HG03175 (cell line): ENCODE results near the gene LRP1.
"Not testable (repeated sequence)": the region's sequence is repeated elsewhere in the genome, so short reads cannot be mapped to it uniquely, and the experiment has no call there.

Experiments used
- ATAC-seq: cut with Tn5 transposase; IDR thresholded peaks from one replicate; pipeline ENCODE4 v1.9.1; 2021; ENCODE audit warnings: mild to moderate bottlenecking, moderate library complexity; ENCODE audit not compliant: unreplicated experiment

Gene LRP1

DNA sequence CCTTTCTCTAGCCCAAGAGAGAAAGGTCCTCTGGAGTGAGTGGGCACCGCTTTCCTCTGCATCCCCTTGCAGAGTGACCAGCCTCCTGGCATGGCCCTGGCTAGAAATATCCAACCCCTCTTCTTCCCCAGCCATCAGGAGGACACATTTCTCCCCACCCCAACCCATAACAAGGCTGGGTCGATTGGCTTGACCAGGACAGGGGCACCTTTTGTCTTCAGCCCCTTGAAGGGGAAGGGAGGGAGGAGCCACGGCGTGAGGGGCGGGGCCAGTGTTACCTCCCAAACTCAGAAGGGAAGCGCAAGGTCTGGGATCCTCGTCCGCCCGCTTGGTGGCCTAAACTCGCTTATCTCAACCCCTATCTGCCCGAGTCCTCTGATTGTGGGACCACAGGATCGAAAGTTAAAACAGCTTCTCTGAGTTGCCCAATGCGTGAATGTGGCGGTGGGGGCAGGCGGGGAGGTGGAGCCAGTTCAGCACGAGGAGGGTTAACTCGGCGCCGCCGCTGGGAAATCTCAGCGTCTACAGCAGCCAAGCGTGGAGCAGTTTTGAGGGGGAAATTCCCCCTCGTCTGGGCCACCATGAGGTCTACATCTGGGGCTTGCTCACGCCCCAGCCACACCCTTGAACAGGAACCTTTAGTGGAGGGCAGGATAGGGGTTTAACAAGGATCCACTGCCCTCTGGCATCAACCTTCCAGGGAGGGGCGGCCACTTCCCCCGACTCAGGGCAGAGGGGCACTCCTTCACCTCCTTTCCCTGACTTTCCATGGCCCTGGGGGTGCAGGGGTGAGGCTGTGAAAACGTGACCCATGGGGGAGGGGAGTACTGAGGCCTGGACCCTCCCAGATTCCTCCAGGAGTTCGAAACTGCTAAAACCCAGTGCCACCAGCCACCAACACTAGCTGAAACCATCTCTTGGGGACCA is 17.9 kb upstream of the LRP1 start:
- peak; percentile 39 for ATAC-seq

GRCh38 chr12:57111031-57111734 is 17.1 kb upstream of the LRP1 start, which contains the start of gene STAT6:
Gene STAT6, minus strand, starts transcription at chr12:57111362. Its CDS starts 3,084 bp downstream, at chr12:57108278.
- peak; percentile 67 for ATAC-seq

DNA sequence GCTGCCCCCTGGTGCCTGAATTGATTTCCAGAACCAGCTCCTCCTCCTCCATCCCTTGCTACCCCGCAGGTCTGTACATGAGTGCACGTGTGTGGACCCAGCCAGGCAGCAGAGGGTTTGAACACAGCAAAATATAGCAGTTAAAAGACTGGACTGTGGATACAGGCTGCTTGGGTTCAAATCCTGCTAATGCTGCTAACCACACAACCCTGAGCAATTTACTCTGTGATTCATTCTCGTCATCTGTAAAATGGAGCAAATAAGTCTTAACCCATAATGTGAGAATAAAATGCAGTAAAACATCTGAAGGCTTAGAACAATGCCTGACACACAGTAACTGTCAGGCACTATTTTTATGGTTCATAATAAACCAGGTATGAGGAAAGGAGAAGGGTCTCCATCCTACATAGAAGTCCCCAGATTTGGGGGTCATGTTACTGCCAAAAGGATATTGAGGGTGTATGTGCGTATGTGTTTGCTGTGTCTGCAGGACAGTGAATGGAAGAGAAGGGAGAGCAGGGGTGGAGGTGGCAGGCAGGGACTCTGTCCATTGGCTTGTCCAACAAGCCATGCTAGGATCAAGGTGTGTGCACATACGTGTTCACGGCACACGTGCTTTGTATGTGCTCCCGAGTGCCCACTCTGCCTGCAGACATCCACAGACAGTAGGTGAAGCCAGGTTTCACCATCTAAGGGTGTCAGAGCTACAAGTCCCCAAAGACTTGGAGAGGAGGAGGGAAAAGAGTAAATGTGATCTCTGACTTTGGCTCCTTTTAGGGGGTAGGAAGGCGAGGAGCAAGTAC is 15.6 kb upstream of the LRP1 start:
- ATAC-seq: peak; percentile 56

DNA sequence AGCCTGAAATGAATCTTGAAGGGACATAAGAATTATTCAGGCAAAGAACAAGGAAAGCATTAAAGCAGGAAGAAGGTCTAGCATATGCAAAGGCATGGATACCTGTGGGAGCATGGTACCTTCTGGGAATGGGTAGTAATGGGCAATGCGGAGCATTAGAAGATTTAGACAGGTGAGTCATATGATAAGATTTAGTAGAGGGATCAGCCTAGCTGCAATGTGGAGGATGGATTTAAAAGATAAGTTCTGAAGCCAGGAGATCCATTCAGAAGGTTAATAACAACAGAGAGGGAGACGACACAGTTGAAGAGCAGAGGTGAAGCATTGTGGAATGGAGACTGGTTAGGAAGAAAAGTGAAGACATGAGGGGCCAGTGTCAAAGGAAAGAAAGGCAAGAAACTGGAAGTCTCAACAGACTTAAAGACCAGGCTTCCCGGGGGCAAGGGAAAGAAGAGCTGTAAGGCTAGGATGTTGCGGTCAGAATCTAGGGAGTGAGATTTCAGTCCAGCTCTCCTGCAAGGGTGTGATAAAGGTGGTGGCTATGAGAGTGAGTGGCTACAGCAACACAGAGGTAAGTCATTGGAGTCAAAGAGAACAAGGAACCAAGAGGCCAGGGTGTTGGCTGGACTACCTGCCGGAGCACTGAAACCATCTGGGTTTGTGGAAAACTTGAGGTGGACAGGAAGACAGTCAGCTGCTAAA is 11.6 kb upstream of the LRP1 start:
- ATAC-seq: no peak

DNA sequence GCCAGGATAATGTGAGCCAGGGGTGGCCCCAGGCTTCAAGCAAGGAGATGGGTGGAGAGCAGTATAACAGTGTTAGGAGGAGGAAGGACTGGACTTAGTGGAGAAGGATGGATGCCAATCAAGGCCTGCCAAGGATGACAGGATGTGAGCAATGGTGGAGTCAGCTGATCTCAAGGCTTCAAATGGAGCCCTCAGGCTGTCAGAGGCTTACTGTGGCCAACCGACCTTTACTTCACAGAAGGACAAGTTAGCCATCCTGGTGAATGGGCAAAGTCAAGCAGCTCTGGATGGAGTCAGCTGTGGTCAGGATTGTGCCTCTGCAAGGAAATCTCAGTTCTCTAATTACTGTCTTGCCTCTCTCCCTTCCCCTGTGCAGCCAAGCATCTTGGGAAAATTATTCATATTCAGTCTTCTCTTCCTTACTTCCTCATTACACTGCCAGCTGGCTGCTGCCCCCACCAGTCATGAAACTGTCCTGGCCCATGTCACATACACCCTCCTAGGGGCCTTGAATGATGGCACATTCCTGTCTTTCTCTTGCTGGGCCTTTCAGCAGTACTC is 9.5 kb upstream of the LRP1 start:
- no peak for ATAC-seq

DNA sequence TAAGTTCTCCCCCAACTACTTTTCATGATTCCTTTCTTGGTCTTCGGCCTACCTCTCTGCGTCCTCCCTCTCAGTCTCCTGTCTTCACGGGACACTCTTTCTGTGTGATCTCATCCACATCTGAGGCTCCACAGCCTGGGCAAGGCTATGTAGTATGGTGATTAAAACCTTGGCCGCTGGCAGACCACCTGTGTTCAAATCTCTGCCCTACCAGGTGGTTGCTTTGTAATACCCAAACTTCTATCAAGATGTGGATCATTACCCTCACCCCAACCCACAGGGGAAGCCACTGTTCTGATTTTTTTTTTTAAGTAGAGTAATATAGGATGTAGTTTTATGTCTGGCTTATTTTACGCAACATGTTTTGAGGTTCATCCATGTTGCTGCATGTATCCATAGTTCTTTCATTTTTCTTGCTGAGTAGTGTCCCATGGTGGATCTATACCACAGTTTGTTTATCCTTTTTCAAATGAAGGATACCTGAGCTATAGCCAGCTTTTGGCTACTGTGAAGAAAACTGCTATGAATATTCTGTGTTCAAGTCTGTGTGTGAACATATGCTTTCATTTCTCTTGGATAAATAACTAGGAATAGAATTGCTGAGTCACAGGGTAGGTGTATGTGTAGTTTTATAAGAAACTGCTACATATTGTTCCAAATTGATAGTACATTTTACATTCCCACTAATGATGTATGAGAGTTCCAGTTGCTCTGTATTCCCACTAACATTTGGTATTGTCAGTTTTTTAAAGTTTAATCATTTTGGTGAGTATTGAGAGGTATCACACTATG is 8.8 kb upstream of the LRP1 start:
- ATAC-seq: no peak

GRCh38 chr12:57120718-57121117 is 7.6 kb upstream of the LRP1 start:
- ATAC-seq: not testable (repeated sequence)

DNA sequence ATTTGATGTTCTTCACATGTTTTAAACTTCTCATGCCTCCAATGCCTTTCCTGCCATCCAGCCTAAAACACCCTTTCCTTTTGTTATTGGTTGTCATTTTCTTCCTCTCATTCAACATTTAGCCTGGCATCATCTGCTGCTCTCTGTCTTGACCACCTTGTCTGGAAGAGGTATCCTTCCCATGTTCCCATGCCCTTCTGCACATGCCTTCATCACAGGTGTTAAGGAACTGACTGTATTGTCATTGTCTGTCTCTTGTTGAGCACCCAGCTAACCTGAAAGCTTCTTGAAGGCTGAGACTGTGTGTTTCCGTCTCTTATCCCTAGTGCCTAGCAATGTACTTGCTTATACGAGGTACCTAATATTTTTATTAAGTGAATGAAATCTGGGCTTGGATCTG is 4.5 kb upstream of the LRP1 start:
- no peak for ATAC-seq

DNA sequence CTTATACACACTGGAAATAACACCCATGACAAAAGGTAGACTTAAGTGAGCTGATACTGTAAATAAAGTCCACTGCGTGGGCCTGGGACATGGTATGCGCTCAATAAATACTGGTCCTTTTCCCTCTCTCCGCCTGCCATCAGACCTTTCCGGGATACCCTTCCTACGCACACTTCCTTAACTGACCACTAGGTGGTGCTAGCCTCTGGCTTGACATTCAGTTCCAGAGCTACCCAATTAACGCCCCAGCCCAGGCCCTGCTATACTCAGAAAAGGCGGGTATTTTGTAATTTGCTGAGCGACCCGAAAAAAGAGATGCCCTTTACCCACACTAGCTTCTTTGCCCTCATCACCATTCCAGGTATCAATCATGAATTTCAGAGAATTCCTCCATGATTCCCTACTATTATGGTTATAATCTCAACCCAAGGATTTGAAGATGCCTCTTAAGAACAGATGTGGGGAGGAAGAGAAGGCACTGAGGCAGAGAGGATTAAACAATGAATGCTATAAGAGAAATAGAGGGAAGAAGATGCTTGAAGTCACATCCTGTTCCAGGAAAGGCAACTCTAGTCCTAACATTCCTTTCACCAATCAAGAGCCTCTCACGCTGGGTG is 3.9 kb upstream of the LRP1 start:
- no peak for ATAC-seq

GRCh38 chr12:57126061-57126460 is 2.2 kb upstream of the LRP1 start:
- no peak for ATAC-seq

GRCh38 chr12:57126561-57126960 is 1.7 kb upstream of the LRP1 start:
- no peak for ATAC-seq

DNA sequence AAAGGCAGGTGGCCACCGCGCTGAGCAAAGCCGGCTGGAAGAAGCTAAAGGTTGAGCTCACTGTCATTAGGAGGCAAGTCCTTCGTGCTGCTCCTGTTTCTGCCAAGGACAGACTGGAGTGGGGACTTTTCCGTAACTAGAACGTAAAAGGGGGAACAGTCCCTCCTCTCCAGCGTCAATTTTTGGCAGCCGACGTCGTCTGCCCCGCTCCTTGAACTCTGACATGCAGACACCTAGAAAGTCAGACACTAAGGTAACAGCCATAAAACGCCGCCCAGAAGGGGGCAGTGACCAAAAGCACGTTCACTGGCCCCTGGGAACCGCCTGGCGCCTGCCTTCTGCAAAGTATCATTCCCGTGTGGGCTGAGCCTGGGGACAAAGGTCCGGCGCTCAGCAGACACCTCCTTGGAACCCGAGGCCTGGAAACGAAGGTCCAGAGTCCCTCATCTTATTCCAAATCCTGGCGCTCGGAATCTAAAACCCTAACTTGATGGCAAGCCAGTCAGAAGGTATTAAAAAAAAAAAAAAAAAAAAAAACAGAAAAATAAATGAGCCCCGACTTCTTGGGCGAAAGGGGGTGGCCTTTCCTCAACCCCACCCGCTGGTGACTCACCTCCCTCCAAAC is 1.1 kb upstream of the LRP1 start:
- ATAC-seq: no peak

GRCh38 chr12:57128519-57129247 is 400 bp downstream of the LRP1 start:
- no peak for ATAC-seq

- ATAC-seq: no peak
Observed at GRCh38 chr12:57129321-57129842, 1.1 kb downstream of the LRP1 start.

DNA sequence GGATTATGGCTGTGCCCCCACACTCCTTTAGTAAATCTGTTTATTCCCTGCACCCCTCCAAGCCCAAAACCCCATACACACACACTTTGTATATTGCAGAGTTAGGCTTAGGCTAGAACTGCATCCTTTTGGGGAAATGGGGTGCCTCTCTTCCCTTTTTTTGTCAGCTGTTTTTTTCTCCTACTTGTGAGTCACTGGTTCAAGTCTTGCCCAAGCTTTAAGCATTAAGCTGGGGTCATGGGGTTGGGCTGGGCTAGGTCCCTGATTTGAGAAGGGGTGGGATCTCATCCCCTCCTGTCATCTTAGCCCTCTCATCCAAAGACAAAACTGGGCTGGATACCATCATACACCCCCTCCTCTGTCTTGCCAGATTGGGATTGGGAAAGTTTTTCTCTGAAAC is 1.6 kb downstream of the LRP1 start:
- no peak for ATAC-seq

DNA sequence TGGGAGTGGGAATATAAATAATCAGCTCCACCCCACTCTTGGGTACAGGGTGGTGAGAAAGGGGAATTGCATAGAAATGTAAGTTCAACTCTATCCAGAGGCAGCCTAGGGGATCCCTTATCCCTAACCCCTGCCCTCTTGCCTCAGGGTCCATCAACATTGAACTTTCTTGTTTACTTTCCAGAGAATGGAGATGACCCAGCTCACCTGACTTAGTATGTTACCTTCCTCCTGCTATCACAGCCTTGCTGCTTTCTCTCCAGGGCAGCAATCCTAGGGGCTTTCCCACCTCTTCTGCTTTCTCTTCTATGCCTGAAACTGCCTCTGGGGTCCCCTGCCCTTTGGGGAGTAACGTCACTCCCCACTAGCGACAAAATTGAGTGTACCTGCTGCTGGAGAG is 2.7 kb downstream of the LRP1 start:
- no peak for ATAC-seq

DNA sequence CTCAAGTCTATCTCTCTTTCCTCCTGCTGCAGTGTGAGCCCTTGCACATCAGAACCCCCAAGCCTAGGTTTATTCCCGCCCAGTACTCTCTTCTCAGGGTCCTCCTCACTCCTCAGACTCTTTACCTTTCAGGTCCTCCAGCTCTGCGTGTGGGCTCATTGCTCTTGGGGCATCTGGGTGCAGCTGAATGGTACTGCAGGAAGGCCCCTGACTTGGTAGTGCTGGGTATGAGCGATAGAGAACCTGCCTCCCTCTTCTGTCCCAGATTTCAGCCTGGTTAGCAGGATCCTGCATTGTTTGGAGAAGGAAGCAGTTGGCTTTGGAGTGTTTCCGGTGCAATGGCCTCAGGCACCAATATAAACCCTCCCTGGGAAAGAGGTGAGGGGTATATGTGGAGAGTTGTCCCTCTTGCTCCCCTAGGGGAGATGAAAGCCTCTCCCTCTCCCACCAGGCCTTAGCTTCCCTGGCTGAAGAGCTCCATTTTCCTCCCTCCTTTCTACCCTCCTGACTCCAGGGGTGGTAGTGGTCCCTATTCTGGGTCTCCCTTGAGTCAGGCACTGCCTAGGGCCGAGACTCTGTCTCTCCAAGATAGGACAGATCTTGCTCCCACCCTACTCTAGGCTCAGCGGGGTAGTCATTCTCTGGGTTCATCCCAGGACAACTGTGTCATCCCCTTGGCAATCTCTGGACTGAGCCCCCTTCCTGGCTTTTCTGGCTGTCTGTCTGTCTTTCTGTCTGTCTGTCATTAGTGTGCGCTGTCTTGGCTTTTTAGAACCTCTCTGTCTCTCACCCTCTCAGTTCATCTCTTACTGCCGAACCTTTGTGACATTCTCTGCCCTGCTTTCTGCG is 3.8 kb downstream of the LRP1 start:
- no peak for ATAC-seq
